ENCODE measurements around the gene GLP1R.

GLP1R gene

DNA sequence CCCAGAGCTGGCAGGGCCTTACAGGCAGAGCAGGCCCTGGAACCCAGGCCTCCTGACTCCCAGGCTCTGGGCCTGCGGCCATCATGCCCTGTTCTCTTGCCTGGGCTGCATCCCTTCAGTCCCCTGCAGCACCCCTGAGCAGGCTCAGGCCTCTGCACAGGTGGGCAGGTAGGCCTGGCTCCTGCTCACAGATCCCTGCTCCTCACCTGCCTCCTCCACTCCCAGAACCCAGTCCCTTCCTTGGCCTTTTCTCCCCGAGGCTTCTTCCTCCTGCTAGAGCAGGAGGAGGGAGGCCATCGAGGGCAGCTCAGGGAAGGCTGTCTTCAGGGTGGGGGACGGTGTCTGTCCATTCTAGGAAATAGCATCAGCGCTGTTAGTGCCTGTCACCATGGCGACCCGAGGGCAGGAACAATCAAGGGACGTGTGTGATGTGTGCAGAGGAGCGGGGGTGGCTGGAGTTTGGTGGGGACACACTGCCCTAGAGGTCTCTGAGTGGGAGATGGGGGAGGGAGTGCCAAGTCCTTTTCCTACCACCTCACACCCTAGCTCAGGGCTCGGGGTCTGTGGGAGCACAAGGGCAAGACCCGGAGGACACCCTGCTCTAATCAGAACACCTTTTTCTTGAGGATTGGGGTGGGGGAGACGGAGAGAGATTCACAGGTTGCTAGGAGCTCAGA, 26.6 kb downstream of the GLP1R start:
- no peak for TF ChIP-seq CTCF (IDR thresholded peaks at IDR 0.05; ENCODE audit: low read depth, low read length)
- no peak overlapping the region for H3K4me3 ChIP-seq (ENCODE audit: low read depth, low read length)

DNA sequence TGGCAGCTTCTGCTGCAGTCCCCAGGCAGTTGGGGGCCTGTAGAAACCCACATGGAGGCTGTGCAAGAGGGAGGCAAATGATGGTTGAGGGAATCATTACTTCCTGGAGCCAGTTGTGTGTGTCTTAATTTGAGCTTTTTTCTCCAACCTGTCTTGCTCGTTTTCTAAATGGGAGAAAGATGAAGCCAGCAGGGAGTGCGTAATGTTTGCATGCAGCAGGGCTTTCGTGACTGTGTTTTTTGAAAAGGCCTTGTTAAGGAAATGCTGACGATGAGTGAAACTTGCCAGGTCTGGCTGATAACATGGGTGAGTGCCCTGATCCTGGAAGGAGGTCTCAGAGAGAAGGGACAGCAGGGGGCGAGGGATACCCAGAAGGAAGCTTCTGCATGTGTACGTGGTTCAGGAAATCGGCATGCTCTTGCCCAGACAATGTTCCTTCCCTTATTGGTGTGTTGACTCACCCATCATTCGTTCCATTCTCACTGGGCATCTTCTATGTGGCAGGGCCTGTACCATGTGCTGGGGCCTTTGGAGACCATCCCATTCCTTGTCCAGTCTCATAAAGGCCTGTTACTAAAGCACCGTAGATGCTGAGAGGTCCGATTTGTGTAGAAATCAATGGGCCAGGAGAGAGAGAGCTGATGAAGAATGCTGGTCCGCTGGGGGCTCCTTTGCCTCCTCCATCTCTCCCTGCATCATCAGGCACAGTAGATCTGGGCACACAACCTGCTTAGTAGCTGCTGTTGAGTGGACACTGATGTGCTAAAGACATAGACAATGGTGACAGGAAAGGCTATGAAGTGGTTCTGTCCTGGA, 27.4 kb downstream of the GLP1R start:
- H3K4me3 ChIP-seq (ENCODE audit: low read depth, low read length) = no peak overlapping the region
- TF ChIP-seq CTCF (IDR thresholded peaks at IDR 0.05; ENCODE audit: low read depth, low read length) = no peak

- no peak overlapping the region for H3K4me3 ChIP-seq (ENCODE audit: low read depth, low read length)
- TF ChIP-seq CTCF (IDR thresholded peaks at IDR 0.05; ENCODE audit: low read depth, low read length) = no peak
These were observed 28.3 kb downstream of the GLP1R start for GRCh38 chr6:39076623-39077535.

DNA sequence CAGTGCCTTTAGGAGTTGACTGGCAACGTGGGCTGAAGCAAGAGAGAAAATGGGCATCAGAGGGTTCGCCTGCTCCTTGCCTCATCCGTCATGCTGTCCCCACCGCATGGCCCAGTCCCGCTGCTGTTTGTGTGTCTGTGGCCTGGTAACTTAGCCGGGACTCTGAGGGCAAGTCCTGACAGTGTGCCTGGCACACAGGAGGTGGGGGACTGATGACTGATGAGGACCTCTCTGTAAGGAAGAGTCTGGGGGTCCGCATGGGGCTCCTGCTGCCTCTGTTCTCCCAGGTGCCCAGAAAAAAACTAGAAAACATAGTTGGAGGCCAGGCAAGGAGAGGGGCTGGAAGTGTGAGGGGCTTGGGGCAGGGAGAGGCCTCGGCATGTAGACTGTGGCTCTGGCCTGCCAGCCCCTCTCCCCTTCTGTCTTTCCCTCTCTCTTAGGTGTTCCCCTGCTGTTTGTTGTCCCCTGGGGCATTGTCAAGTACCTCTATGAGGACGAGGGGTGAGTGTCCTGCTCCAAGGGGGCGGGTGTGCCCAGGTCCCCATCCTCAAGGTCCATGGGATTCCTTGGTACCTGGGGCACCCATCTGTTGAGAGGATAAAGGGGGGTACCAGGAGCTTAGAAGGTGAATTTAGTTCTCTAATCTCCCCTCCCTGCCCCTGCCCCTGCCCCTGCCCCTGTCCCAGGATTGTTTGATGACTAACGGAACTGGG, 29.5 kb downstream of the GLP1R start:
- H3K4me3 ChIP-seq (ENCODE audit: low read depth, low read length) = no peak overlapping the region
- no peak for TF ChIP-seq CTCF (IDR thresholded peaks at IDR 0.05; ENCODE audit: low read depth, low read length)

- TF ChIP-seq CTCF (IDR thresholded peaks at IDR 0.05; ENCODE audit: low read depth, low read length) = no peak
These were observed 30.1 kb downstream of the GLP1R start for GRCh38 chr6:39078695-39079094.

GRCh38 chr6:39079197-39080125, 30.9 kb downstream of the GLP1R start:
- no peak overlapping the region for H3K4me3 ChIP-seq (ENCODE audit: low read depth, low read length)
- TF ChIP-seq CTCF (IDR thresholded peaks at IDR 0.05; ENCODE audit: low read depth, low read length) = no peak

More at GRCh38 chr6:39078695-39079094, 30.1 kb downstream of the GLP1R start:
- H3K4me3 ChIP-seq (ENCODE audit: low read depth, low read length) = no peak overlapping the region

Measured in WI38 (cell line).